A549 treated with dexamethasone at 1 μM for 4 hours (cell line): Measurements from ENCODE around the gene CTTNBP2. TPM values are rescaled to one million over a fixed set of nuclear protein-coding genes. Genes with fewer than 3 reads are reported as not detected.

ENCODE experiments used
- total RNA-seq: library from RNA; stranded (reverse); fragments of 200-300 nt; extraction: Qiagen RNA extraction; gene quantifications from 5 replicates; pipeline ENCODE4 v1.2.3, GENCODE V29; 2022

CTTNBP2 gene, protein sequence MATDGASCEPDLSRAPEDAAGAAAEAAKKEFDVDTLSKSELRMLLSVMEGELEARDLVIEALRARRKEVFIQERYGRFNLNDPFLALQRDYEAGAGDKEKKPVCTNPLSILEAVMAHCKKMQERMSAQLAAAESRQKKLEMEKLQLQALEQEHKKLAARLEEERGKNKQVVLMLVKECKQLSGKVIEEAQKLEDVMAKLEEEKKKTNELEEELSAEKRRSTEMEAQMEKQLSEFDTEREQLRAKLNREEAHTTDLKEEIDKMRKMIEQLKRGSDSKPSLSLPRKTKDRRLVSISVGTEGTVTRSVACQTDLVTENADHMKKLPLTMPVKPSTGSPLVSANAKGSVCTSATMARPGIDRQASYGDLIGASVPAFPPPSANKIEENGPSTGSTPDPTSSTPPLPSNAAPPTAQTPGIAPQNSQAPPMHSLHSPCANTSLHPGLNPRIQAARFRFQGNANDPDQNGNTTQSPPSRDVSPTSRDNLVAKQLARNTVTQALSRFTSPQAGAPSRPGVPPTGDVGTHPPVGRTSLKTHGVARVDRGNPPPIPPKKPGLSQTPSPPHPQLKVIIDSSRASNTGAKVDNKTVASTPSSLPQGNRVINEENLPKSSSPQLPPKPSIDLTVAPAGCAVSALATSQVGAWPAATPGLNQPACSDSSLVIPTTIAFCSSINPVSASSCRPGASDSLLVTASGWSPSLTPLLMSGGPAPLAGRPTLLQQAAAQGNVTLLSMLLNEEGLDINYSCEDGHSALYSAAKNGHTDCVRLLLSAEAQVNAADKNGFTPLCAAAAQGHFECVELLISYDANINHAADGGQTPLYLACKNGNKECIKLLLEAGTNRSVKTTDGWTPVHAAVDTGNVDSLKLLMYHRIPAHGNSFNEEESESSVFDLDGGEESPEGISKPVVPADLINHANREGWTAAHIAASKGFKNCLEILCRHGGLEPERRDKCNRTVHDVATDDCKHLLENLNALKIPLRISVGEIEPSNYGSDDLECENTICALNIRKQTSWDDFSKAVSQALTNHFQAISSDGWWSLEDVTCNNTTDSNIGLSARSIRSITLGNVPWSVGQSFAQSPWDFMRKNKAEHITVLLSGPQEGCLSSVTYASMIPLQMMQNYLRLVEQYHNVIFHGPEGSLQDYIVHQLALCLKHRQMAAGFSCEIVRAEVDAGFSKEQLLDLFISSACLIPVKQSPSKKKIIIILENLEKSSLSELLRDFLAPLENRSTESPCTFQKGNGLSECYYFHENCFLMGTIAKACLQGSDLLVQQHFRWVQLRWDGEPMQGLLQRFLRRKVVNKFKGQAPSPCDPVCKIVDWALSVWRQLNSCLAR (N-terminal part only)
- 0.27 to 0.67 TPM (median 0.37 TPM) in 5 replicates for total RNA-seq

DNA sequence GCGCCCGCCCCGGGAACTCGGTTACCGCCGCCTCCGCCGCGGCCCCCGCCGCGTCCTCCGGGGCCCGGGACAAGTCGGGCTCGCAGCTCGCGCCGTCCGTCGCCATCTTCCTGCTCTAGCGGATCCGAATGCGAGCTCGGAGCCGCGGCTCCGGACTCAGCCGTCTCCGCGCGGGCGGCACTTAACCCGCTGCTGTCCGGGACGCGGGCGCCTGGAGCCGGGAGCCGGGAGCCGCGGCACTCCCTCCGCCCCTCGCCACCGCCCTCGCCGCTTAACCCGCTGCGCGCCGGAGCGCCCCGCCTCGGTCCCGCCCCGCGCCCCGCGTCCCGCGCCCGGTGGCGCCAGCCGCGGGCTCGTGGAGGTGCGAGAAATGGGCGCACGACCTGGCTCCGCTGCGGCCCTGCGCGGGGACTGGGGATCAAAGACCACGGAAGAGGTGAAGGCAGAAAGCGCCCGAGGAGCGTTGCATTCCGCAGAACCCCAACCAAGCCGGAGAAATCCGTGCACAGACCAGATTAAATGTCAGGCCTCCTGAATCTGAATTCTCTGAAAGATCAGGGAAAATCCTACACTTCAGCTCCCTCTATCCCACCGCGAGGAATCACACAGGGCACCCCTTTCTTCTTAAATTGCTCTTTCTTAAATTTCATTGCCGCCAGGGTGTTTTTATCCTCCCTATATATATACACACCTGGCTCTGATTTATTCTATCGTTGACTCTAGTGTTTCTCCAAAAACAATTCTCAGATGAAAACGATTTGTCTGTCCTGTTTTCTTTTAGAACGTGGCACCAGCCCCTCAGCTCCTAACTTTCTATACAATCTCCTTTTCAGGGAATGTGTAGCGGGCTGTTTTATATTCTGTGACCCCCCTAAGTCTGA, at the start of gene CTTNBP2:
TSS of gene CTTNBP2 (minus strand) at position 132 of the 881 bp plus-strand sequence. CDS start at position 106, 26 bp downstream.

